HepG2 (cell line): ENCODE data around the gene KLF16. TPM values are rescaled to one million over a fixed set of nuclear protein-coding genes. Genes with fewer than 3 reads are reported as not detected.

Experiments used
- CBX2 ChIP-seq, 2 experiments: fragments of 200-600 bp in 1 of 2; sonication (generic); formaldehyde crosslinking in 1 of 2; IDR thresholded peaks; 2 replicates each; pipeline versions ENCODE4 v1.7.0 to v1.8.1; 2018 to 2022; ENCODE audit warnings: low read depth in 2 of 2, low read length in 1 of 2, mild to moderate bottlenecking in 1 of 2, missing genetic modification reagents in 1 of 2
- CERS6 ChIP-seq: sonication (generic); formaldehyde crosslinking; IDR thresholded peaks from 2 replicates; pipeline ENCODE4 v1.5.0; 2020; ENCODE audit warnings: missing genetic modification reagents
- FOXM1 ChIP-seq: sonication (generic); formaldehyde crosslinking; IDR thresholded peaks from 2 replicates; pipeline ENCODE4 v1.5.0; 2020; ENCODE audit warnings: missing genetic modification reagents
- FOXO1 ChIP-seq: sonication (generic); formaldehyde crosslinking; IDR thresholded peaks from 2 replicates; pipeline ENCODE4 v1.4.0; 2020; ENCODE audit warnings: missing genetic modification reagents
- HOXA7 ChIP-seq: sonication (generic); formaldehyde crosslinking; IDR thresholded peaks from 2 replicates; pipeline ENCODE4 v1.8.1; 2022; ENCODE audit warnings: mild to moderate bottlenecking, missing genetic modification reagents, moderate library complexity
- IRF2 ChIP-seq: IDR thresholded peaks from 2 replicates; pipeline ENCODE4 v1.6.1; 2018; ENCODE audit warnings: missing genetic modification reagents, missing compliant biosample characterization
- IRX3 ChIP-seq: sonication (generic); formaldehyde crosslinking; IDR thresholded peaks from 2 replicates; pipeline ENCODE4 v1.8.1; 2023; ENCODE audit warnings: mild to moderate bottlenecking, low read depth, missing genetic modification reagents, borderline replicate concordance
- NFE2L2 ChIP-seq: fragments of 150-350 bp; IDR thresholded peaks from 2 replicates; pipeline ENCODE4 v1.6.1; 2014; ENCODE audit warnings: low read length
- PATZ1 ChIP-seq: sonication (generic); formaldehyde crosslinking; IDR thresholded peaks from 2 replicates; pipeline ENCODE4 v1.4.0; 2020; ENCODE audit warnings: missing genetic modification reagents
- PAX8 ChIP-seq: sonication (generic); formaldehyde crosslinking; IDR thresholded peaks from 2 replicates; pipeline ENCODE4 v1.8.0; 2022; ENCODE audit warnings: mild to moderate bottlenecking, missing genetic modification reagents, borderline replicate concordance
- POLR2AphosphoS2 ChIP-seq: IDR thresholded peaks from 2 replicates; pipeline ENCODE4 v1.6.1; 2011; ENCODE audit warnings: low read depth, low read length, improper control_type of control experiment
- SNAI1 ChIP-seq: sonication (generic); formaldehyde crosslinking; IDR thresholded peaks from 2 replicates; pipeline ENCODE4 v1.5.0; 2020; ENCODE audit warnings: mild to moderate bottlenecking, missing genetic modification reagents, borderline replicate concordance
- SNRNP70 ChIP-seq: fragments of 200-400 bp; formaldehyde crosslinking; IDR thresholded peaks from 2 replicates; pipeline ENCODE4 v1.6.1; 2017; ENCODE audit warnings: mild to moderate bottlenecking, low read depth, low read length, moderate library complexity
- SP140L ChIP-seq: sonication (generic); formaldehyde crosslinking; IDR thresholded peaks from 2 replicates; pipeline ENCODE4 v1.4.0; 2020; ENCODE audit warnings: missing genetic modification reagents, borderline replicate concordance
- ZBTB38 ChIP-seq: sonication (generic); formaldehyde crosslinking; IDR thresholded peaks from 2 replicates; pipeline ENCODE4 v1.5.1; 2020; ENCODE audit warnings: mild to moderate bottlenecking, missing genetic modification reagents
- ZKSCAN1 ChIP-seq: fragments of 150-350 bp; IDR thresholded peaks from 2 replicates; pipeline ENCODE4 v1.6.1; 2014; ENCODE audit warnings: low read length
- ZNF543 ChIP-seq: sonication (generic); formaldehyde crosslinking; IDR thresholded peaks from 2 replicates; pipeline ENCODE4 v1.4.0; 2020; ENCODE audit warnings: mild to moderate bottlenecking, missing genetic modification reagents
- ZNF556 ChIP-seq: sonication (generic); formaldehyde crosslinking; IDR thresholded peaks from 2 replicates; pipeline ENCODE4 v1.4.0; 2020; ENCODE audit warnings: mild to moderate bottlenecking, missing genetic modification reagents, borderline replicate concordance
- ZNF7 ChIP-seq: IDR thresholded peaks from 2 replicates; pipeline ENCODE4 v1.6.1; 2016; ENCODE audit warnings: missing biosample characterization, missing genetic modification reagents
- ZNF713 ChIP-seq: sonication (generic); formaldehyde crosslinking; IDR thresholded peaks from 2 replicates; pipeline ENCODE4 v1.4.0; 2020; ENCODE audit warnings: mild to moderate bottlenecking, missing genetic modification reagents
- ZNF850 ChIP-seq: sonication (generic); formaldehyde crosslinking; conservative IDR thresholded peaks from 2 replicates; pipeline ENCODE4 v1.9.0; 2021; ENCODE audit warnings: mild to moderate bottlenecking, missing genetic modification reagents
- polyA plus RNA-seq, 8 experiments: library from polyadenylated mRNA; depleted of rRNA in 3 of 8; stranded (reverse) in 7 of 8; unstranded in 1 of 8; fragments of >200 nt; fragmentation: Illumina TruSeq in 4 of 8; extraction: Trizol in 4 of 8; gene quantifications; 2 replicates each; pipeline versions ENCODE4 v1.2.1 to v1.2.3, GENCODE V29; 2011 to 2016; ENCODE audit warnings: low read depth in 4 of 8, missing spikeins in 1 of 8, mixed read lengths in 1 of 8; ENCODE audit not compliant: insufficient read depth in 1 of 8
- total RNA-seq, 5 experiments: library from RNA; depleted of rRNA; stranded (reverse); fragments of >200 nt; fragmentation: Illumina TruSeq; extraction: Trizol; gene quantifications; 2 replicates each; pipeline ENCODE4 v1.2.3, GENCODE V29; 2016; ENCODE audit warnings: low read depth in 1 of 5
- TF ChIP-seq, protein P1 (sequence below): sonication (generic); formaldehyde crosslinking; IDR thresholded peaks from 2 replicates; pipeline ENCODE4 v1.4.0; 2020; ENCODE audit warnings: missing genetic modification reagents
- TF ChIP-seq, protein P2 (sequence below): sonication (generic); formaldehyde crosslinking; IDR thresholded peaks from 2 replicates; pipeline ENCODE4 v1.8.0; 2022; ENCODE audit warnings: missing genetic modification reagents, mild to moderate bottlenecking, moderate library complexity, borderline replicate concordance

KLF16 gene
- total and polyA plus RNA-seq, 2 of the 13 experiments (the other 11 are each of a cell fraction or from before 2014, with no cell fraction given), result 3.5 to 6.7 TPM

DNA sequence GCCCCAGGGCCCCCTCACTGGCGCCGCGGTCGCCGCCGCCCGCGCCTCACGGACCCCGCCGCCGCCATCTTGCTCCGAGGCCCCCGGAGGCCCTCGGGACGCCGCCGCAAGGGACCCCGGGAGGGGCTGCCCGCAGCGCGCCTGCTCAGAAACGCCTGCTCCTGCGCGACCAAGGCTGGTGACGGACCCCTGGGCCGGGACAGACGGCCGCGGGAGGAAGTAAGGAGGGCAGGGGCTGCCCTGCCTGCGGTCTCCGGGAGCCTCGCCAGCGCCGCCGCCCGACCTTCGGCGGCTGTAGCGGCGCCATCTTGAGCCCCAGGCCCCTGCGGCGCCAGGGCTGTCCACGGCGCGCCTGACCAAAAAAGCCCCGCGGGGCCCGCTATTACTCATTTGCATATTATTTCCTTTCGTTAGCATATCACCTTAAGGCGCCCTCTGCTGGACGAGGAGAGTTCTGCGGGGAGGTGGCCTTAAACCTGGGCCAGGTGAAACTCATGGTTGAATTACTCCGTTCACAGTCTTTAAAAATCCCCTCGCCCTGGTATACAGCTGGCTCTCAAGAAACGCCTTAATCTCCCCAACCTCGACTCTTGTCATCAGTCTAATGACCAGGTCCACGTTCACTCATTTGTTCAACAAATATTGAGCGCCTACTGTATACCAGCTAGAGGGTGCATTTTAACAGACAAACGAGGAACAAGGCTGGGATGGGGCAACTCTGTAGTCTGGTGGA lies 14.8 kb downstream of the KLF16 start, which contains the start of gene REXO1 (continued):
- TF ChIP-seq CERS6 (CRISPR knock-in tag) (no peak), ZNF543 (no peak; the same call in 1 of the 2 replicates), SP140L (CRISPR knock-in tag) (no peak), ZNF556 (CRISPR knock-in tag) (no peak), PAX8 (CRISPR knock-in tag) (no peak), POLR2AphosphoS2 (no peak), ZNF850 (CRISPR knock-in tag) (no peak), NFE2L2 (no peak), SNRNP70 (no peak), CBX2 (IDR thresholded peaks at IDR 0.05; ENCODE audit: low read depth, low read length) (no peak), CBX2 (CRISPR knock-in tag; IDR thresholded peaks at IDR 0.05; ENCODE audit: low read depth) (no peak), ZKSCAN1 (no peak; the same call in 1 of the 2 replicates), IRX3 (no peak), PATZ1 (no peak), HOXA7 (CRISPR knock-in tag) (no peak), FOXM1 (CRISPR knock-in tag) (no peak), ZNF713 (CRISPR knock-in tag) (no peak), IRF2 (CRISPR knock-in tag) (0 out of 2 replicates have a peak, but pooled peaks have one; percentile 13), SNAI1 (CRISPR knock-in tag) (no peak), ZBTB38 (0 out of 2 replicates have a peak, but pooled peaks have one; percentile 28), ZNF7 (CRISPR knock-in tag) (no peak), FOXO1 (CRISPR knock-in tag) (peak; percentile 34; the same call in 1 of the 2 replicates)
- TF ChIP-seq, protein P1, sequence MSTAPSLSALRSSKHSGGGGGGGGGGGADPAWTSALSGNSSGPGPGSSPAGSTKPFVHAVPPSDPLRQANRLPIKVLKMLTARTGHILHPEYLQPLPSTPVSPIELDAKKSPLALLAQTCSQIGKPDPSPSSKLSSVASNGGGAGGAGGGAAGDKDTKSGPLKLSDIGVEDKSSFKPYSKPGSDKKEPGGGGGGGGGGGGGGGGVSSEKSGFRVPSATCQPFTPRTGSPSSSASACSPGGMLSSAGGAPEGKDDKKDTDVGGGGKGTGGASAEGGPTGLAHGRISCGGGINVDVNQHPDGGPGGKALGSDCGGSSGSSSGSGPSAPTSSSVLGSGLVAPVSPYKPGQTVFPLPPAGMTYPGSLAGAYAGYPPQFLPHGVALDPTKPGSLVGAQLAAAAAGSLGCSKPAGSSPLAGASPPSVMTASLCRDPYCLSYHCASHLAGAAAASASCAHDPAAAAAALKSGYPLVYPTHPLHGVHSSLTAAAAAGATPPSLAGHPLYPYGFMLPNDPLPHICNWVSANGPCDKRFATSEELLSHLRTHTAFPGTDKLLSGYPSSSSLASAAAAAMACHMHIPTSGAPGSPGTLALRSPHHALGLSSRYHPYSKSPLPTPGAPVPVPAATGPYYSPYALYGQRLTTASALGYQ (CRISPR knock-in tag), result no peak
- TF ChIP-seq, protein P2, sequence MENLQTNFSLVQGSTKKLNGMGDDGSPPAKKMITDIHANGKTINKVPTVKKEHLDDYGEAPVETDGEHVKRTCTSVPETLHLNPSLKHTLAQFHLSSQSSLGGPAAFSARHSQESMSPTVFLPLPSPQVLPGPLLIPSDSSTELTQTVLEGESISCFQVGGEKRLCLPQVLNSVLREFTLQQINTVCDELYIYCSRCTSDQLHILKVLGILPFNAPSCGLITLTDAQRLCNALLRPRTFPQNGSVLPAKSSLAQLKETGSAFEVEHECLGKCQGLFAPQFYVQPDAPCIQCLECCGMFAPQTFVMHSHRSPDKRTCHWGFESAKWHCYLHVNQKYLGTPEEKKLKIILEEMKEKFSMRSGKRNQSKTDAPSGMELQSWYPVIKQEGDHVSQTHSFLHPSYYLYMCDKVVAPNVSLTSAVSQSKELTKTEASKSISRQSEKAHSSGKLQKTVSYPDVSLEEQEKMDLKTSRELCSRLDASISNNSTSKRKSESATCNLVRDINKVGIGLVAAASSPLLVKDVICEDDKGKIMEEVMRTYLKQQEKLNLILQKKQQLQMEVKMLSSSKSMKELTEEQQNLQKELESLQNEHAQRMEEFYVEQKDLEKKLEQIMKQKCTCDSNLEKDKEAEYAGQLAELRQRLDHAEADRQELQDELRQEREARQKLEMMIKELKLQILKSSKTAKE (CRISPR knock-in tag), result no peak
